ENCODE data around the gene NOL4L.

Gene NOL4L

DNA sequence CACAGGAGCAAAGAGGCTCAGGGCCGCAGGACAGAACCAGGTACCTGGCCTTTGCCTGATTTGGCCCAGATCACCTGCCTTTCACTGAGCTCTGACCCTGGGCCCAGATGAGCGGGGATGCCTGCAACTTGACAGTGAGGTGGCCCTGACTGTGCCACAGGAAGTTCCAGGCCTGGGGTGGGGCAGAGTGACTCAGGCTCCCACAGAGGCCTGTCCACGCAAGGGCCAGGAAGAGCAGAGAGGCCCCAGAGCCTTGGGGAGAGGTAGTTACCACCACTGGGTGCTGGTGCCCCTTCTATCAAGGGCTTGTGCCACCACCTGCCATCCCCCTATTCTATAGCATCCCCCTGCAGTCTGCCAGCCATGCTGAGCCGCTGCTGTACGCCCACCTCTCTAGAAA lies 4.1 kb upstream of the NOL4L start:
- H3K79me2 ChIP-seq (ENCODE audit: insufficient read depth, low read length), result no peaks in the 10 kb centered on the region
- H3K9ac ChIP-seq (ENCODE audit: low read length), result no peak overlapping the region
- H3K27me3 ChIP-seq (ENCODE audit: low read length), result no peaks in the 10 kb centered on the region
- no peaks in the 10 kb centered on the region for H4K20me1 ChIP-seq (ENCODE audit: low read depth, low read length)
- TF ChIP-seq EZH2phosphoT487 (conservative IDR thresholded peaks at IDR 0.05; ENCODE audit: low read length), result no peak
- TF ChIP-seq, protein P1, sequence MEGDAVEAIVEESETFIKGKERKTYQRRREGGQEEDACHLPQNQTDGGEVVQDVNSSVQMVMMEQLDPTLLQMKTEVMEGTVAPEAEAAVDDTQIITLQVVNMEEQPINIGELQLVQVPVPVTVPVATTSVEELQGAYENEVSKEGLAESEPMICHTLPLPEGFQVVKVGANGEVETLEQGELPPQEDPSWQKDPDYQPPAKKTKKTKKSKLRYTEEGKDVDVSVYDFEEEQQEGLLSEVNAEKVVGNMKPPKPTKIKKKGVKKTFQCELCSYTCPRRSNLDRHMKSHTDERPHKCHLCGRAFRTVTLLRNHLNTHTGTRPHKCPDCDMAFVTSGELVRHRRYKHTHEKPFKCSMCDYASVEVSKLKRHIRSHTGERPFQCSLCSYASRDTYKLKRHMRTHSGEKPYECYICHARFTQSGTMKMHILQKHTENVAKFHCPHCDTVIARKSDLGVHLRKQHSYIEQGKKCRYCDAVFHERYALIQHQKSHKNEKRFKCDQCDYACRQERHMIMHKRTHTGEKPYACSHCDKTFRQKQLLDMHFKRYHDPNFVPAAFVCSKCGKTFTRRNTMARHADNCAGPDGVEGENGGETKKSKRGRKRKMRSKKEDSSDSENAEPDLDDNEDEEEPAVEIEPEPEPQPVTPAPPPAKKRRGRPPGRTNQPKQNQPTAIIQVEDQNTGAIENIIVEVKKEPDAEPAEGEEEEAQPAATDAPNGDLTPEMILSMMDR (IDR thresholded peaks at IDR 0.05; ENCODE audit: insufficient read depth, low read length, poor library complexity, severe bottlenecking), result no peak
- no peak overlapping the region for H3K4me3 ChIP-seq (ENCODE audit: insufficient read depth, low read length, poor library complexity, severe bottlenecking)
- no peak overlapping the region for H3K4me2 ChIP-seq (ENCODE audit: low read depth, low read length, poor library complexity, severe bottlenecking)
- H3K27ac ChIP-seq (ENCODE audit: low read depth, low read length), result no peak overlapping the region
- no peaks in the 10 kb centered on the region for H3F3A ChIP-seq (ENCODE audit: insufficient read depth)
- no peaks in the 10 kb centered on the region for H3K9me2 ChIP-seq (replicated peaks; ENCODE audit: insufficient read depth, low read length)
- no peaks in the 10 kb centered on the region for H3K36me3 ChIP-seq (ENCODE audit: low read length)
- H3K9me3 ChIP-seq (ENCODE audit: insufficient read depth, low read length), result no peaks in the 10 kb centered on the region
- H2AFZ ChIP-seq (ENCODE audit: low read depth, low read length, severe bottlenecking), result no peak overlapping the region

DNA sequence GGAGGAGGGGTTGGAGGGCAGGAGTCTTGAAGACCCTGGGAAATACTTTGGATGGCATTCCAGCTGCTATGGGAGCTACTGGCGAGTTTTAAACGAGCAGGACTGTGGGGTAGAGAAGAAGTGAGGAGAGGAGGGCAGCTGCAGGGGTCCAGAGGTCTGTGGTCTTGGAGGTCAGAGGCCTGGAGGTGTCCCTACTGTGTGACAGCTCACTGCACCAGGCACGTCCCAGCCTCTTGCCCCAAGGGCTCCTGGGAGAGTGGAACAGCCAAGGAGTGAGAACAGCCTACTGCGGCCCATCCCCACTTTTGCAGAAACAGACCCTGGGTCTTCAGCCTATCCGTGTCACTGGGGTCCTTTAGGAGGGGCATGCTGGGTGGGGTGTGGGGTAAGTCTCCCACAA lies 2.9 kb upstream of the NOL4L start:
- no peaks in the 10 kb centered on the region for H3F3A ChIP-seq (ENCODE audit: insufficient read depth)
- H2AFZ ChIP-seq (ENCODE audit: low read depth, low read length, severe bottlenecking), result no peak overlapping the region
- no peaks in the 10 kb centered on the region for H4K20me1 ChIP-seq (ENCODE audit: low read depth, low read length)
- no peaks in the 10 kb centered on the region for H3K9me2 ChIP-seq (replicated peaks; ENCODE audit: insufficient read depth, low read length)
- no peak overlapping the region for H3K9ac ChIP-seq (ENCODE audit: low read length)
- no peak overlapping the region for H3K4me3 ChIP-seq (ENCODE audit: insufficient read depth, low read length, poor library complexity, severe bottlenecking)
- H3K27me3 ChIP-seq (ENCODE audit: low read length), result no peaks in the 10 kb centered on the region
- no peaks in the 10 kb centered on the region for H3K36me3 ChIP-seq (ENCODE audit: low read length)
- H3K27ac ChIP-seq (ENCODE audit: low read depth, low read length), result no peak overlapping the region
- no peak overlapping the region for H3K4me2 ChIP-seq (ENCODE audit: low read depth, low read length, poor library complexity, severe bottlenecking)
- TF ChIP-seq, protein P1 (IDR thresholded peaks at IDR 0.05; ENCODE audit: insufficient read depth, low read length, poor library complexity, severe bottlenecking), result no peak
- TF ChIP-seq EZH2phosphoT487 (conservative IDR thresholded peaks at IDR 0.05; ENCODE audit: low read length), result no peak
- no peaks in the 10 kb centered on the region for H3K9me3 ChIP-seq (ENCODE audit: insufficient read depth, low read length)
- no peaks in the 10 kb centered on the region for H3K79me2 ChIP-seq (ENCODE audit: insufficient read depth, low read length)

DNA sequence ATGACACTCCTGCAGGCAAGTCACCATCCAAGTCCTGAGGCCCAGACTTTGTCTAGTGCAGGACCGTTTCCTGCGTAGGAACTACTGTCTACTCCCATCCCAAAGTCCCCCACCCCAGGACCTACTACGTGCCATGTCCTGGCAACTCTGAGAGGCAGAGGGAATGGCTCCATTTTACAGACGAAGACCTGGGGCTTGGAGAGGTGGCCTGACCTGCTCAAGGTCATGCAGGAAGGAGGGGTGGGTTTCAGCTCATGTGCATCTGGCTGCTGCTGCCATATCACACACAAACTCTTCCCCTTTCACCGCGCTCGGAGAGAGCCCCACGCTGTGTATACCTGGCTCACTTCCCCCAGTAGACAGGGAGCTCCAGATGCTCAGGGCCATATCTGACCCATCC lies 1.2 kb upstream of the NOL4L start:
- Histone ChIP-seq H3K9me3 (ENCODE audit: insufficient read depth, low read length) (no peaks in the 10 kb centered on the region), H3K27ac (ENCODE audit: low read depth, low read length) (no peak overlapping the region), H3K79me2 (ENCODE audit: insufficient read depth, low read length) (no peaks in the 10 kb centered on the region), H2AFZ (ENCODE audit: low read depth, low read length, severe bottlenecking) (no peak overlapping the region), H3F3A (ENCODE audit: insufficient read depth) (no peaks in the 10 kb centered on the region), H3K4me3 (ENCODE audit: insufficient read depth, low read length, poor library complexity, severe bottlenecking) (no peak overlapping the region), H3K9me2 (replicated peaks; ENCODE audit: insufficient read depth, low read length) (no peaks in the 10 kb centered on the region), H3K36me3 (ENCODE audit: low read length) (no peaks in the 10 kb centered on the region), H3K9ac (ENCODE audit: low read length) (no peak overlapping the region), H4K20me1 (ENCODE audit: low read depth, low read length) (no peaks in the 10 kb centered on the region), H3K4me2 (ENCODE audit: low read depth, low read length, poor library complexity, severe bottlenecking) (no peak overlapping the region), H3K27me3 (ENCODE audit: low read length) (no peaks in the 10 kb centered on the region)
- TF ChIP-seq EZH2phosphoT487 (conservative IDR thresholded peaks at IDR 0.05; ENCODE audit: low read length), result no peak
- TF ChIP-seq, protein P1 (IDR thresholded peaks at IDR 0.05; ENCODE audit: insufficient read depth, low read length, poor library complexity, severe bottlenecking), result no peak
